ENCODE data around the gene ZNF335. TPM values are rescaled to one million over a fixed set of nuclear protein-coding genes. Genes with fewer than 3 reads are reported as not detected.
"Not testable (repeated sequence)": the region's sequence is repeated elsewhere in the genome, so short reads cannot be mapped to it uniquely, and the experiment has no call there.

ZNF335 gene
- total RNA-seq, 1 donor from 2014 or later, result 38.3 TPM

- intact Hi-C loops (cut with micrococcal nuclease), result no loop called here
- no peak overlapping the region for H3K27ac Mint-ChIP-seq
- H3K4me1 Mint-ChIP-seq (ENCODE audit: low read depth), result peaks cover 13% of the 10 kb centered on the region
- no peaks in the 10 kb centered on the region for H3K9me3 Mint-ChIP-seq
- no peaks in the 10 kb centered on the region for H3K27me3 Mint-ChIP-seq (ENCODE audit: insufficient read depth)
- no peak for DNase-seq (ENCODE audit: low spot score)
- H3K4me3 Mint-ChIP-seq, result no peak overlapping the region
- H3K36me3 Mint-ChIP-seq (ENCODE audit: low read depth), result peaks cover 34% of the 10 kb centered on the region
These were observed 6.6 kb downstream of the ZNF335 start for GRCh38 chr20:45965169-45966002.

DNA sequence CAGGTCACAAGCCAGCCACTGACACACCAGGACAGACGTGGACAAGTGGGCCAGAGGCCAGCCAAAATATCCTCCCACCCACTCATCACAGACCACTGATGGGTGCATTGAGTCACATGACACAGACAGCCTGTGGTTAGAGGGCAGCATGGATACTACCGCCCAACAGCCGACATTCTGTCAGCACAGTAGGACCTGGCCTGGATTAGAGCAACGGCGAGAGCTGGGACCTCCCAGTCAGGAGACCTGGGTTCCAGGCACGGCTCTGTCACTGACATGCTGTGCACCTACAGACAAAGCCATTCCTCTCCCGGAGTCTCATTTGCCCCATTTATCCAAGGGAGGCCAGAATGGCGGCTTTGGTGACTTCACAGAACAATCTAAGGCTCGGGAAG lies 8.0 kb downstream of the ZNF335 start:
- H3K36me3 Mint-ChIP-seq (ENCODE audit: low read depth), result peaks cover 38% of the 10 kb centered on the region
- H3K4me3 Mint-ChIP-seq, result no peak overlapping the region
- H3K9me3 Mint-ChIP-seq, result no peaks in the 10 kb centered on the region
- H3K4me1 Mint-ChIP-seq (ENCODE audit: low read depth), result no peaks in the 10 kb centered on the region
- no peak for DNase-seq (ENCODE audit: low spot score)
- H3K27ac Mint-ChIP-seq, result no peak overlapping the region
- intact Hi-C loops (cut with micrococcal nuclease), result no loop called here
- H3K27me3 Mint-ChIP-seq (ENCODE audit: insufficient read depth), result no peaks in the 10 kb centered on the region

DNA sequence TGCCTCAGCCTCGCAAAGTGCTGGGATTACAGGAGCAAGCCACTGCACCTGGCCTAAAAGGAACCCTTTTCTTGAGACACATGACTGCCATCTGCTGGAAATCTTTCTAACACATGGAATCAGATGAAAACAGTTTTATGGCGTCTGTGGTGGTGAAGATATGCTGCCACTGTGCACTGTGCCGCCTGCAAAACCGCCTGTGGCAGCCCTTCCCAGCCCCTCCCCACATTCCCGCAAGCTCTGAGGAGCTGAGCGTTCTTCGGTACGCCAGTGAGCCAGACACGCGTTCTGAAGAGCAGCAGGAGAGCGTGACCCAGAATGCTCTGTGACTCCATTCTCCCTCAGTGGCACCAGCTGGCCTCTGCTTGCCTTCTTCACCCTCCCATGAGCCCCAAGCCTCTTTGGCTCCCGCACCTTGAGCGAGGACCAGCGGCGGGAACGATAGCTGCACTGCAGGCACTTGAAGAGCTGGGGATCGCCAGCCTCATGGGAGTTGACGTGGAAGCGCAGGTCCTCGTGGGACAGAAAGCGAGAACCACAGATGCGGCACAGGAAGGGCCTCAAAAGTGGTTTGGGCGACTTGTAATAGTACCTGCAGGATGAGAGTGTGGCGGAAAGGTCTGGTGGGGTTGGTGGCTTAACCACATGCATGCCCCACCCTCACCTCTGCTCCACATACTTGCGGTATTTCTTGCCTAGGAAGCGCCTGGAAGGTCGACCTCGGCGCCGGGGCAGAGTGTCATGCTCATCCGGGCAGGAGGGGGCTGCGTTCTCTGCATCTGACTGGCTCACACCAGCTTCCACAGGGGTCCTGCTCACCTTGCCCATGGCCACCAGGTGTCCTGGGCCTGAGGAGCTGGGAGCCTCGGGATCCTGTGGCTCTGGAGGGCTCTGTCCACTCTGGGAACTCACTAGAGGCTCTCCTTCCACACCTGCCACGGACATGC lies 8.7 kb downstream of the ZNF335 start:
- Mint-ChIP-seq H3K27me3 (ENCODE audit: insufficient read depth) (no peaks in the 10 kb centered on the region), H3K4me1 (ENCODE audit: low read depth) (no peaks in the 10 kb centered on the region), H3K9me3 (no peaks in the 10 kb centered on the region), H3K4me3 (no peak overlapping the region), H3K36me3 (ENCODE audit: low read depth) (peaks cover 45% of the 10 kb centered on the region), H3K27ac (no peak overlapping the region)
- no peak for DNase-seq (ENCODE audit: low spot score)
- intact Hi-C loops (cut with micrococcal nuclease), result loop anchor here (1.0 kb wide), 3 partner anchors 30 to 164 kb away; no protein-coding TSS in a partner anchor

DNA sequence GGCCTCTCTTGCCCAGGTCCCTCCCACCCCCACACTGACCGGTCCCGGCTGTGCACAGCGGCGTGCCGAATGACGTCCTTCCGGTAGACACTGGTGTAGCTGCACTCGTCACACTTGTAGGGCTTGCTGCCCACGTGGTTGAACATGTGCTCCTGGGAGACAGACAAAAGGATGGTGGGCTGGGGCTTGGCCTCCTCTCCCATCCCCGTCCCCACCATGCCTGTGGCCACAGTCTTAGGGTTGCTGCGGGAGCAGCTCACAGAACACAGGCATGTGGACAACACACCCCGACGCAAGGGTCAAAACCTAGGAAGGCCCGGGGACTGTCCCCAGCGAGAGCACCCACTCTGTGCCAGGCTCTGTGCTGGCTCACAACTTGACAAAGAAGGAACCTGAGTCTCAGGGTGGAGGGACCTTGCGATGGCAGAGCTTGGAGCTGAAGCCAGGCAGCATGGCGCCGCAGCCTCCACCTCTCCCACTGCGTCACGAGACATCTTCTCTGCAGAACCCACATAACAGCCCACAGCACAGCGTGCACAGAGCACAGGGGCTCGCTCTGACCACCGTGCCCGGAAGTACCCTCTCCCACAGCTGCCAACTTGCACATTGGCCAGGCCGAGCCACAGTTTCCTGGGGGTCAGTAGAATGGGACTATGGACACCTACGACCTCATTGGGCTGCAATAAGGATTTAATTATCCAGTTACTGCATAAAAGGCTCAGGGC lies 9.8 kb downstream of the ZNF335 start:
- H3K36me3 Mint-ChIP-seq (ENCODE audit: low read depth), result peaks cover 42% of the 10 kb centered on the region
- intact Hi-C loops (cut with micrococcal nuclease), result no loop called here
- no peak for DNase-seq (ENCODE audit: low spot score)
- H3K9me3 Mint-ChIP-seq, result no peaks in the 10 kb centered on the region
- no peaks in the 10 kb centered on the region for H3K4me1 Mint-ChIP-seq (ENCODE audit: low read depth)
- no peaks in the 10 kb centered on the region for H3K27me3 Mint-ChIP-seq (ENCODE audit: insufficient read depth)
- no peak overlapping the region for H3K27ac Mint-ChIP-seq
- H3K4me3 Mint-ChIP-seq, result no peak overlapping the region

GRCh38 chr20:45959956-45960630 lies 11.9 kb downstream of the ZNF335 start:
- Mint-ChIP-seq H3K9me3 (no peaks in the 10 kb centered on the region), H3K36me3 (ENCODE audit: low read depth) (peaks cover 37% of the 10 kb centered on the region), H3K27ac (no peak overlapping the region), H3K27me3 (ENCODE audit: insufficient read depth) (no peaks in the 10 kb centered on the region), H3K4me3 (no peak overlapping the region), H3K4me1 (ENCODE audit: low read depth) (no peaks in the 10 kb centered on the region)
- no peak for DNase-seq (ENCODE audit: low spot score)
- intact Hi-C loops (cut with micrococcal nuclease), result no loop called here

DNA sequence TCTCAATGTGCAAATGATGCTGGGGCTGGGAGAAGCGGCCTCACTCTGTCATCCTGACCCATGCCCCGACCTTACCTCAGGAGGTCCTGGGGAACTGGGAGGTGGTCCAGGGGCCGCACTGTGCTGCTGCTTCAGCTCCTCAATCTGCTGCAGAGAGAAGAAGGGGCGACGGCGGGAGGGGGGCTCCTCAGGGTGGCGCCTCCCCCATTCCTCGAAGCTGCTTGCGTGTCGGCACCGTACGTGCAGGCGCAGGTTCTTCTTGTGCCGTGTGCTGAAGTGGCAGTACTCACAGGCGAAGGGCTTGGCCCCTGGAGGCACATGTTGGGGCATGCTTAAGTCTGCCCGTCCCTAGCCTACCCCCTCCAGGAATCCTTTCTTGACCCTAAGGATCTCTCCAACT lies 12.9 kb downstream of the ZNF335 start:
- Mint-ChIP-seq H3K27ac (no peak overlapping the region), H3K4me1 (ENCODE audit: low read depth) (no peaks in the 10 kb centered on the region), H3K9me3 (no peaks in the 10 kb centered on the region), H3K36me3 (ENCODE audit: low read depth) (peaks cover 33% of the 10 kb centered on the region), H3K4me3 (no peak overlapping the region), H3K27me3 (ENCODE audit: insufficient read depth) (no peaks in the 10 kb centered on the region)
- intact Hi-C loops (cut with micrococcal nuclease), result no loop called here
- no peak for DNase-seq (ENCODE audit: low spot score)

DNA sequence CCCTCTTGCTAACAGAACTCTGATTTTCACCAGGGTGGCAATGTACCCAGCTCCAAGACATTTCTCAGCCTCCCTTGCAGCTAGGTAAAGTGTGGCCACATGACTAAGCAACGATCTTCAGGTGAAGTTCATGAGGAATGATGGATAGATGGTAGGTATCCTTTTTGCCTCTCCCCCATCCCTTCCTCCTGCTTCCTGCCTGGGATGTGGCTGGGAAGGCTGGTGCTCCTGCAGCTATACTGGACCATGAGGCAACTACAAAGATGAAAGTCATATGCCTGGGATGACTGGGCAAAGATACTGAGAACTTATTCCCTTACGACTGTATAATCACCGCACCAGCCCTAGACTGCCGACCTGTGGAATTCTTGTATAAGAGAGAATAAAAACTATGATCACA lies 13.4 kb downstream of the ZNF335 start:
- Mint-ChIP-seq H3K4me1 (ENCODE audit: low read depth) (no peaks in the 10 kb centered on the region), H3K27ac (no peak overlapping the region), H3K27me3 (ENCODE audit: insufficient read depth) (no peaks in the 10 kb centered on the region), H3K4me3 (no peak overlapping the region), H3K36me3 (ENCODE audit: low read depth) (peaks cover 31% of the 10 kb centered on the region), H3K9me3 (no peaks in the 10 kb centered on the region)
- intact Hi-C loops (cut with micrococcal nuclease), result no loop called here
- DNase-seq (ENCODE audit: low spot score), result no peak

DNA sequence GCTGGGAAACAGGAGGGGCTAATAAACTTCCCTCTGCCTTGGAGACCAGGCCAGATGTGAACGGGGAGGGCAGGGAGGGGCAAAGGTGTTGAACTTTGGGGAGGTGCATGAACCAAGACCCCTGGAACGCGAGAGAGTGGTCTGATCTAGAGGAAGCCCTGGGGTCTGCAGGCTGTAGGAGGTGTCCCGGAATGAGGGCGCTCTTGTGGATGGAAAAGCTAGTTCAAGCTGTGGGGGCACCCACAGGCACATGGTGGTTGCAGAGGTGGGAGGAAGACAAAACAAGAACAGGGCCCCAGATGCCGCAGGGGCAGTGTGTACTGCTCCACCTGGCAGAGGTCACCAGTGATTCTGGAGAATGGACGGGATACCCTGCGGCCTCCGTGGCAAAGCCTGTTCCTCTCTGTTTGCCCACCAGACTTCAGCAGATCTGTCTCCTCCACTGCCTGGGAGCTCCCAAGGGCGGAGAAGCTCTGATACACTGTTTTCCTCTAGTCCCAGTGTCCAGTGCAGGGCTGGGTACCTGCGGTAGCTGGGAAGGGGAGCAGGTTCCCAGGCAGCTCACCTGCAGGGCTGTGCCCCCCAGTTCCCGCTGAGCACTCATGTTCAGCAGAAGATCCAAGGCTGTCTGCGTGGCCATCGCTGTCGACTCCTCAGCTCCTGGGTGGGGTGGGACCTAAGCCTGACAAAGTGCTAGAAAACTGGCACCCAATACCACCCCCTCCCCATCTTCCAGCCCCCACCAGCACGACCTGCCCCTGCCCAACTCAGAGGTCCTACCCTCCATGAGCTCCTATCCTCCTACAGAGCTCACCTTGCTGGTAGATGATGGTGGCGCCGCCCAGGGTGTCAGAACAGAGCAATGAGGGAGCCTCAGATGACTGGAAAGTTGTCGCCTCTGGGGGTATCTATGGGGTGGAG lies 14.7 kb downstream of the ZNF335 start:
- Mint-ChIP-seq H3K27ac (no peak overlapping the region), H3K27me3 (ENCODE audit: insufficient read depth) (no peaks in the 10 kb centered on the region), H3K4me1 (ENCODE audit: low read depth) (no peaks in the 10 kb centered on the region), H3K4me3 (no peak overlapping the region), H3K36me3 (ENCODE audit: low read depth) (peaks cover 24% of the 10 kb centered on the region), H3K9me3 (no peaks in the 10 kb centered on the region)
- no peak for DNase-seq (ENCODE audit: low spot score)
- intact Hi-C loops (cut with micrococcal nuclease), result no loop called here

- H3K4me3 Mint-ChIP-seq; H3K27me3 Mint-ChIP-seq (ENCODE audit: insufficient read depth); DNase-seq (ENCODE audit: low spot score); H3K4me1 Mint-ChIP-seq (ENCODE audit: low read depth); intact Hi-C loops (cut with micrococcal nuclease); H3K9me3 Mint-ChIP-seq; H3K27ac Mint-ChIP-seq: not testable (repeated sequence)
- H3K36me3 Mint-ChIP-seq (ENCODE audit: low read depth), result peaks cover 28% of the 10 kb centered on the region
These were observed 15.7 kb downstream of the ZNF335 start for GRCh38 chr20:45956326-45956725.

GRCh38 chr20:45953672-45954071 lies 18.3 kb downstream of the ZNF335 start:
- H3K27me3 Mint-ChIP-seq (ENCODE audit: insufficient read depth), result no peaks in the 10 kb centered on the region
- H3K36me3 Mint-ChIP-seq (ENCODE audit: low read depth), result peaks cover 25% of the 10 kb centered on the region
- H3K27ac Mint-ChIP-seq, result no peak overlapping the region

DNA sequence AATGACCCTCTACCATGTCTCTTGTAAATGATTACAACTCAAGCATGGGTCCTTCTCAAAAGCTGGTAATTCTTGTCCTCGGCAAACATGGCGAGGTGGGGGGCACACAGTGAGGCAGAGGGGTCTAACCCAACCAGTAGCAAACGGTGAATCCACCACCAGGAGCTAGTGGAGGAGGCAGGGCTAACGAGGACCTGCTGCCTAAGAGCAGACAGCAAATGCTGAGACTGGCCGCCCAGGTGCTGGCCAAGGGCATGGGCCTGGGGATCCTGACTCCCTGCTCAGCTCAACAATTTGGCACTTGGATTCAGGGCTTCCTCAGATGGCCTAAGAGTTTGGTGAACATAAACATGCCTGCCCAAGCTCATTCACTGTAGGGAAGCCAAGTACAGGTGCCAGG lies 19.1 kb downstream of the ZNF335 start:
- H3K4me1 Mint-ChIP-seq (ENCODE audit: low read depth), result no peaks in the 10 kb centered on the region
- intact Hi-C loops (cut with micrococcal nuclease), result no loop called here
- H3K4me3 Mint-ChIP-seq, result no peak overlapping the region
- H3K36me3 Mint-ChIP-seq (ENCODE audit: low read depth), result peaks cover 21% of the 10 kb centered on the region
- H3K9me3 Mint-ChIP-seq, result no peaks in the 10 kb centered on the region
- no peaks in the 10 kb centered on the region for H3K27me3 Mint-ChIP-seq (ENCODE audit: insufficient read depth)
- DNase-seq (ENCODE audit: low spot score), result no peak
- H3K27ac Mint-ChIP-seq, result no peak overlapping the region

More at GRCh38 chr20:45953672-45954071, 18.3 kb downstream of the ZNF335 start:
- intact Hi-C loops (cut with micrococcal nuclease), result no loop called here
- no peaks in the 10 kb centered on the region for H3K4me1 Mint-ChIP-seq (ENCODE audit: low read depth)
- no peak for DNase-seq (ENCODE audit: low spot score)
- H3K4me3 Mint-ChIP-seq, result no peak overlapping the region
- H3K9me3 Mint-ChIP-seq, result no peaks in the 10 kb centered on the region

Data from activated T-helper 1 cell treated with anti-CD3 and anti-CD28 coated beads, Interleukin-12 subunit alpha, Interleukin-12 subunit beta, Interleukin-2, Interleukin-4 antibody, amounts not matched to agents 30 ng/mL and 10 ng/mL and 1 ng/mL, durations not matched to agents 14 hours and 24 hours and 36 hours (primary cell).